Ectodermal cell (in vitro differentiated cells): Measurements from ENCODE around the gene SPART. TPM values are rescaled to one million over a fixed set of nuclear protein-coding genes. Genes with fewer than 3 reads are reported as not detected.

Experiments used
- H3K27ac ChIP-seq: 2 replicates; pipeline ENCODE4 v1.7.0; 2013; ENCODE audit warnings: mild to moderate bottlenecking, low read depth, low read length; ENCODE audit not compliant: insufficient read depth, poor library complexity, severe bottlenecking
- H3K27me3 ChIP-seq: 2 replicates; pipeline ENCODE4 v1.7.0; 2013; ENCODE audit warnings: mild to moderate bottlenecking, low read length; ENCODE audit not compliant: insufficient read depth, control insufficient read depth, poor library complexity, severe bottlenecking
- H3K36me3 ChIP-seq: one replicate; pipeline ENCODE4 v1.7.0; 2013; ENCODE audit warnings: low read length; ENCODE audit not compliant: control insufficient read depth, insufficient read depth
- H3K4me1 ChIP-seq: one replicate; pipeline ENCODE4 v1.7.0; 2013; ENCODE audit warnings: low read length; ENCODE audit not compliant: control insufficient read depth, insufficient read depth
- H3K4me3 ChIP-seq: 2 replicates; pipeline ENCODE4 v1.7.0; 2013; ENCODE audit warnings: low read depth, low read length, control low read depth; ENCODE audit not compliant: insufficient read depth
- H3K9me3 ChIP-seq: 2 replicates; pipeline ENCODE4 v1.7.0; 2013; ENCODE audit warnings: mild to moderate bottlenecking, low read length, moderate library complexity; ENCODE audit not compliant: control insufficient read depth
- WGBS, 2 experiments: methylation state at CpG; one replicate each; pipeline ENCODE4 v1.1.7; 2013; ENCODE audit warnings: missing lambda C conversion rate in 2 of 2; 5-methylcytosine and 5-hydroxymethylcytosine counted together
- polyA plus RNA-seq, 4 experiments: library from polyadenylated mRNA; stranded (reverse); fragments of 50-300 nt; gene quantifications; one replicate each; pipeline ENCODE4 v1.2.3, GENCODE V29; 2013

The SPART gene
- 49.2 TPM for polyA plus RNA-seq (2013, experiment 1 of 4)
- 44.8 TPM for polyA plus RNA-seq (2013, experiment 2 of 4)
- polyA plus RNA-seq (2013, experiment 3 of 4) = 40.0 TPM
- 42.6 TPM for polyA plus RNA-seq (2013, experiment 4 of 4)

- Histone ChIP-seq H3K27ac (peak within 1 kb of the TSS; percentile 74), H3K36me3 (no peaks in the 10 kb centered on the region), H3K4me3 (peak within 1 kb of the TSS; percentile 85), H3K4me1 (no peaks in the 10 kb centered on the region), H3K9me3 (no peaks in the 10 kb centered on the region), H3K27me3 (peaks cover 23% of the 10 kb centered on the region)
- 0 to 1% methylated on average over 84 to 86 of the region's 86 CpGs for WGBS, 2 experiments
Measured at GRCh38 chr13:36346222-36347083, at the start of gene SPART. Gene SPART (minus strand): TSS chr13:36346394. CDS start chr13:36335830, 10,564 bp downstream.

GRCh38 chr13:36395280-36395679 is 49.1 kb upstream of the SPART start:
- H3K4me1 ChIP-seq = no peaks in the 10 kb centered on the region
- WGBS, 2 experiments = 82 to 94% methylated on average over 2 of the region's 2 CpGs
- H3K27ac ChIP-seq = no peak overlapping the region
- no peaks in the 10 kb centered on the region for H3K27me3 ChIP-seq
- no peak overlapping the region for H3K4me3 ChIP-seq
- no peaks in the 10 kb centered on the region for H3K36me3 ChIP-seq
- no peaks in the 10 kb centered on the region for H3K9me3 ChIP-seq

GRCh38 chr13:36385489-36385888 is 39.3 kb upstream of the SPART start:
- Histone ChIP-seq H3K36me3 (no peaks in the 10 kb centered on the region), H3K4me1 (no peaks in the 10 kb centered on the region), H3K27me3 (no peaks in the 10 kb centered on the region), H3K4me3 (no peak overlapping the region), H3K27ac (no peak overlapping the region), H3K9me3 (no peaks in the 10 kb centered on the region)
- 90% methylated on average over 1 of the region's 1 CpG for WGBS, 2 experiments

GRCh38 chr13:36382030-36382429 is 35.8 kb upstream of the SPART start:
- Histone ChIP-seq H3K4me3 (no peak overlapping the region), H3K4me1 (no peaks in the 10 kb centered on the region), H3K27me3 (no peaks in the 10 kb centered on the region), H3K9me3 (no peaks in the 10 kb centered on the region), H3K36me3 (no peaks in the 10 kb centered on the region), H3K27ac (no peak overlapping the region)
- 88 to 95% methylated on average over 1 to 3 of the region's 3 CpGs for WGBS, 2 experiments

GRCh38 chr13:36377826-36378468 is 31.8 kb upstream of the SPART start:
- no peaks in the 10 kb centered on the region for H3K9me3 ChIP-seq
- H3K36me3 ChIP-seq = no peaks in the 10 kb centered on the region
- H3K4me3 ChIP-seq = no peak overlapping the region
- H3K27me3 ChIP-seq = no peaks in the 10 kb centered on the region
- 80% methylated on average over 1 of the region's 1 CpG; no CpG with 5 or more reads in 1 of the 2 experiments for WGBS, 2 experiments
- H3K27ac ChIP-seq = no peak overlapping the region
- no peaks in the 10 kb centered on the region for H3K4me1 ChIP-seq

- Histone ChIP-seq H3K36me3 (no peaks in the 10 kb centered on the region), H3K4me1 (no peaks in the 10 kb centered on the region), H3K9me3 (no peaks in the 10 kb centered on the region), H3K27ac (no peak overlapping the region), H3K4me3 (no peak overlapping the region), H3K27me3 (no peaks in the 10 kb centered on the region)
- 91 to 92% methylated on average over 2 of the region's 2 CpGs for WGBS, 2 experiments
Measured at GRCh38 chr13:36374063-36374462, 27.9 kb upstream of the SPART start.

GRCh38 chr13:36371185-36371584 is 25.0 kb upstream of the SPART start:
- Histone ChIP-seq H3K27ac (no peak overlapping the region), H3K9me3 (no peaks in the 10 kb centered on the region), H3K36me3 (no peaks in the 10 kb centered on the region), H3K4me1 (no peaks in the 10 kb centered on the region), H3K4me3 (no peak overlapping the region), H3K27me3 (no peaks in the 10 kb centered on the region)
- WGBS, 2 experiments = 94 to 95% methylated on average over 4 of the region's 4 CpGs

GRCh38 chr13:36370108-36370429 is 23.9 kb upstream of the SPART start:
- Histone ChIP-seq H3K9me3 (no peaks in the 10 kb centered on the region), H3K4me1 (no peaks in the 10 kb centered on the region), H3K27ac (no peak overlapping the region), H3K4me3 (no peak overlapping the region), H3K36me3 (no peaks in the 10 kb centered on the region), H3K27me3 (no peaks in the 10 kb centered on the region)
- WGBS, 2 experiments = 91 to 93% methylated on average over 6 of the region's 6 CpGs

- 92 to 96% methylated on average over 5 to 6 of the region's 8 CpGs for WGBS, 2 experiments
- Histone ChIP-seq H3K9me3 (no peaks in the 10 kb centered on the region), H3K27ac (no peak overlapping the region), H3K4me3 (no peak overlapping the region), H3K4me1 (no peaks in the 10 kb centered on the region), H3K27me3 (no peaks in the 10 kb centered on the region), H3K36me3 (no peaks in the 10 kb centered on the region)
Measured at GRCh38 chr13:36369268-36370107, 23.3 kb upstream of the SPART start.

- H3K36me3 ChIP-seq = no peaks in the 10 kb centered on the region
- H3K27ac ChIP-seq = no peak overlapping the region
- 94 to 95% methylated on average over 4 of the region's 4 CpGs for WGBS, 2 experiments
- H3K27me3 ChIP-seq = no peaks in the 10 kb centered on the region
- H3K4me3 ChIP-seq = no peak overlapping the region
- no peaks in the 10 kb centered on the region for H3K4me1 ChIP-seq
- no peaks in the 10 kb centered on the region for H3K9me3 ChIP-seq
Measured at GRCh38 chr13:36366031-36366430, 19.8 kb upstream of the SPART start.
